Gastrocnemius medialis (tissue), 4 donors: ENCODE measurements around the gene PRKCA. TPM values are rescaled to one million over a fixed set of nuclear protein-coding genes. Genes with fewer than 3 reads are reported as not detected.

Source experiments
- ATAC-seq, 2 donors: fragments of 150-250 bp; one replicate each; pipeline ENCODE4 v1.9.1; 2016
- DNase-seq, 2 donors: peaks; one replicate each; pipeline ENCODE4 v3.0.0-alpha.2; 2019
- H3K27ac ChIP-seq, 4 donors: fragments of 200-600 bp; sonication (generic); 1 replicate in 1 of 4; 2 replicates in 3 of 4; pipeline ENCODE4 v1.5.1; 2016 to 2018; ENCODE audit warnings: mild to moderate bottlenecking in 2 of 4, moderate library complexity in 1 of 4
- H3K27me3 ChIP-seq, 3 donors: fragments of 200-600 bp; sonication (generic) in 2 of 3; 1 replicate in 1 of 3; 2 replicates in 2 of 3; pipeline versions ENCODE4 v1.5.1 to v1.6.0; 2016 to 2019; ENCODE audit warnings: mild to moderate bottlenecking in 1 of 3, moderate library complexity in 1 of 3
- H3K36me3 ChIP-seq, 2 donors: fragments of 200-600 bp; sonication (generic) in 1 of 2; one replicate each; pipeline ENCODE4 v1.5.1; 2017 to 2018
- H3K4me1 ChIP-seq, 2 donors: fragments of 200-600 bp; sonication (generic) in 1 of 2; one replicate each; pipeline ENCODE4 v1.5.1; 2016 to 2017; ENCODE audit warnings: mild to moderate bottlenecking in 2 of 2
- H3K4me3 ChIP-seq, 4 donors: fragments of 200-600 bp; sonication (generic) in 3 of 4; 1 replicate in 1 of 4; 2 replicates in 3 of 4; pipeline ENCODE4 v1.5.1; 2016 to 2019; ENCODE audit warnings: mild to moderate bottlenecking in 2 of 4
- H3K9me3 ChIP-seq, 3 donors: fragments of 200-600 bp; sonication (generic) in 2 of 3; 1 replicate in 1 of 3; 2 replicates in 2 of 3; pipeline ENCODE4 v1.5.1; 2016 to 2019
- CTCF ChIP-seq, 5 experiments: fragments of 450-650 bp in 3 of 5; fragments of 200-600 bp in 2 of 5; sonication (generic) in 2 of 5; IDR thresholded peaks in 4 of 5; conservative IDR thresholded peaks in 1 of 5; 1 replicate in 4 of 5; 2 replicates in 1 of 5; pipeline ENCODE4 v1.5.1; 2016 to 2019; ENCODE audit warnings: antibody characterized with exemption in 5 of 5, mild to moderate bottlenecking in 3 of 5, moderate library complexity in 3 of 5
- POLR2A ChIP-seq, 2 donors: fragments of 450-650 bp; IDR thresholded peaks; one replicate each; pipeline ENCODE4 v1.6.1; 2017; ENCODE audit warnings: antibody characterized with exemption in 2 of 2, mild to moderate bottlenecking in 2 of 2, moderate library complexity in 2 of 2
- in situ Hi-C, 4 donors: fragments of 200-750 bp; cut with MboI; loops; one replicate each; pipeline versions ENCODE4 v1.15.0 to v1.8.0; 2017; ENCODE audit warnings: low sequenced_read_pairs in 4 of 4
- intact Hi-C: fragments of 100-400 bp; cut with DNase I; formaldehyde crosslinking; loops from one replicate; pipeline ENCODE4 v1.15.1; 2023; ENCODE audit warnings: low total_unique reads
- total RNA-seq, 4 donors: library from RNA; depleted of rRNA; stranded (reverse); fragments of >200 nt; gene quantifications; one replicate each; pipeline versions ENCODE4 v1.1.0 to v1.2.3, GENCODE V29; 2016

Gene PRKCA
- total RNA-seq, 4 donors from 2014 or later: 7.6 to 16.8 (median 11.1) TPM

- DNase-seq (no peak), ATAC-seq (no peak)
Measured at GRCh38 chr17:66469088-66469442, 166.7 kb downstream of the PRKCA start.

GRCh38 chr17:66469461-66469860, 167.0 kb downstream of the PRKCA start:
- no peak for ATAC-seq
- no peak for DNase-seq
- H3K4me1 ChIP-seq: peaks cover 7 to 21% of the 10 kb centered on the region in 2 donors
- no peak overlapping the region for H3K4me3 ChIP-seq
- TF ChIP-seq POLR2A (IDR thresholded peaks at IDR 0.05) (no peak), CTCF (IDR thresholded peaks at IDR 0.05 in 4 of 5, conservative IDR thresholded peaks at IDR 0.05 in 1 of 5) (no peak)
- intact Hi-C loops (no loop called here), in situ Hi-C loops (no loop called here)
- H3K27me3 ChIP-seq: no peaks in the 10 kb centered on the region
- H3K27ac ChIP-seq: no peak overlapping the region
- no peaks in the 10 kb centered on the region for H3K36me3 ChIP-seq
- H3K9me3 ChIP-seq: no peaks in the 10 kb centered on the region

More at GRCh38 chr17:66469088-66469442, 166.7 kb downstream of the PRKCA start:
- H3K36me3 ChIP-seq: no peaks in the 10 kb centered on the region
- H3K4me3 ChIP-seq: no peak overlapping the region
- intact Hi-C loops: no loop called here
- H3K27me3 ChIP-seq: no peaks in the 10 kb centered on the region
- H3K4me1 ChIP-seq: peaks cover 7 to 21% of the 10 kb centered on the region in 2 donors
- TF ChIP-seq POLR2A (IDR thresholded peaks at IDR 0.05) (no peak), CTCF (IDR thresholded peaks at IDR 0.05 in 4 of 5, conservative IDR thresholded peaks at IDR 0.05 in 1 of 5) (no peak)
- no peaks in the 10 kb centered on the region for H3K9me3 ChIP-seq
- H3K27ac ChIP-seq: no peak overlapping the region
- in situ Hi-C loops: no loop called here

- H3K9me3 ChIP-seq: no peaks in the 10 kb centered on the region
- H3K4me1 ChIP-seq: peaks cover 7 to 21% of the 10 kb centered on the region in 2 donors
- DNase-seq (no peak), ATAC-seq (no peak)
- H3K27me3 ChIP-seq: no peaks in the 10 kb centered on the region
- H3K36me3 ChIP-seq: no peaks in the 10 kb centered on the region
- in situ Hi-C loops (no loop called here), intact Hi-C loops (no loop called here)
- TF ChIP-seq POLR2A (IDR thresholded peaks at IDR 0.05): no peak
- TF ChIP-seq CTCF (IDR thresholded peaks at IDR 0.05 in 4 of 5, conservative IDR thresholded peaks at IDR 0.05 in 1 of 5): no peak
- H3K27ac ChIP-seq: no peak overlapping the region
- H3K4me3 ChIP-seq: no peak overlapping the region
Measured at GRCh38 chr17:66469890-66470289, 167.5 kb downstream of the PRKCA start.

- in situ Hi-C loops: no loop called here
Measured at GRCh38 chr17:66472123-66472522, 169.7 kb downstream of the PRKCA start.

More at GRCh38 chr17:66472123-66472522, 169.7 kb downstream of the PRKCA start:
- H3K36me3 ChIP-seq: no peaks in the 10 kb centered on the region
- H3K27ac ChIP-seq: no peak overlapping the region
- intact Hi-C loops: no loop called here
- DNase-seq (no peak), ATAC-seq (no peak)
- TF ChIP-seq POLR2A (IDR thresholded peaks at IDR 0.05): no peak
- TF ChIP-seq CTCF (IDR thresholded peaks at IDR 0.05 in 4 of 5, conservative IDR thresholded peaks at IDR 0.05 in 1 of 5): no peak
- no peak overlapping the region for H3K4me3 ChIP-seq
- no peaks in the 10 kb centered on the region for H3K9me3 ChIP-seq
- H3K4me1 ChIP-seq: peaks cover under 1 to 14% of the 10 kb centered on the region in 2 donors
- no peaks in the 10 kb centered on the region for H3K27me3 ChIP-seq
